HEK293 (cell line): ENCODE data around the gene GNAS-AS1.

Experiments used
- CTCF ChIA-PET: fragments of 350-600 bp; formaldehyde crosslinking; extraction: SDS; loops from one replicate; lab custom pipeline; 2021; ENCODE audit warnings: antibody characterized with exemption; lab: Yijun Ruan, JAX
- POLR2A ChIA-PET: fragments of 300-600 bp; formaldehyde crosslinking; extraction: SDS; loops from one replicate; lab custom pipeline; 2020; ENCODE audit warnings: antibody characterized with exemption, inconsistent platforms; lab: Yijun Ruan, JAX
- H3K27ac ChIP-seq: fragments of 200-500 bp; sonication (Bioruptor generic); 2 replicates; pipeline ENCODE4 v1.5.1; 2014; ENCODE audit warnings: low read depth, low read length, control low read depth, inconsistent platforms; ENCODE audit errors: extremely low read depth
- H3K36me3 ChIP-seq, 2 experiments: fragments of 200-500 bp in 1 of 2; sonication (Bioruptor generic) in 1 of 2; 1 replicate in 1 of 2; 2 replicates in 1 of 2; pipeline ENCODE4 v1.5.1; 2014 to 2017; ENCODE audit warnings: inconsistent platforms in 2 of 2, low read length in 2 of 2; ENCODE audit not compliant: control insufficient read depth in 2 of 2, insufficient read depth in 1 of 2
- H3K4me1 ChIP-seq: fragments of 200-500 bp; sonication (Bioruptor generic); 2 replicates; pipeline ENCODE4 v1.5.1; 2014; ENCODE audit warnings: mild to moderate bottlenecking, low read length, inconsistent platforms; ENCODE audit not compliant: control insufficient read depth, insufficient read depth
- H3K4me3 ChIP-seq: 2 replicates; pipeline ENCODE4 v1.5.1; 2011; ENCODE audit warnings: low read depth, mild to moderate bottlenecking, control low read depth, low read length, moderate library complexity
- H3K9me3 ChIP-seq: fragments of 200-500 bp; sonication (Bioruptor generic); 2 replicates; pipeline ENCODE4 v1.5.1; 2014; ENCODE audit warnings: low read depth, low read length, inconsistent platforms; ENCODE audit not compliant: control insufficient read depth, insufficient read depth
- ZBTB6 ChIP-seq: fragments of 450-650 bp; formaldehyde crosslinking; IDR thresholded peaks from 2 replicates; pipeline ENCODE4 v1.5.1; 2017; ENCODE audit warnings: missing biosample characterization, missing genetic modification characterization
- ZEB2 ChIP-seq: fragments of 450-650 bp; formaldehyde crosslinking; IDR thresholded peaks from 2 replicates; pipeline ENCODE4 v1.5.1; 2016; ENCODE audit warnings: missing biosample characterization, missing genetic modification characterization
- ZFP3 ChIP-seq: fragments of 450-650 bp; formaldehyde crosslinking; IDR thresholded peaks from 2 replicates; pipeline ENCODE4 v1.5.1; 2016; ENCODE audit warnings: low read depth, missing biosample characterization, missing genetic modification characterization
- ZNF211 ChIP-seq: fragments of 450-650 bp; formaldehyde crosslinking; IDR thresholded peaks from 2 replicates; pipeline ENCODE4 v1.5.1; 2016; ENCODE audit warnings: low read depth, missing biosample characterization, missing genetic modification characterization
- ZNF221 ChIP-seq: fragments of 450-650 bp; formaldehyde crosslinking; IDR thresholded peaks from 2 replicates; pipeline ENCODE4 v1.5.1; 2017; ENCODE audit warnings: missing biosample characterization, missing genetic modification characterization, borderline replicate concordance
- ZNF266 ChIP-seq: fragments of 450-650 bp; formaldehyde crosslinking; IDR thresholded peaks from 2 replicates; pipeline ENCODE4 v1.5.1; 2016; ENCODE audit warnings: missing biosample characterization, missing genetic modification characterization, low read depth
- ZNF530 ChIP-seq: fragments of 450-650 bp; formaldehyde crosslinking; IDR thresholded peaks from 2 replicates; pipeline ENCODE4 v1.5.1; 2016; ENCODE audit warnings: low read depth, missing biosample characterization, missing genetic modification characterization
- ZNF561 ChIP-seq: fragments of 450-650 bp; IDR thresholded peaks from 2 replicates; pipeline ENCODE4 v1.5.1; 2018; ENCODE audit warnings: missing biosample characterization, missing genetic modification characterization, borderline replicate concordance
- ZNF585B ChIP-seq: fragments of 450-650 bp; formaldehyde crosslinking; IDR thresholded peaks from 2 replicates; pipeline ENCODE4 v1.5.1; 2016; ENCODE audit warnings: missing biosample characterization, missing genetic modification characterization
- ZNF660 ChIP-seq: fragments of 450-650 bp; IDR thresholded peaks from 2 replicates; pipeline ENCODE4 v1.5.1; 2018; ENCODE audit warnings: missing biosample characterization, mild to moderate bottlenecking, missing genetic modification characterization
- ZNF785 ChIP-seq: fragments of 450-650 bp; formaldehyde crosslinking; IDR thresholded peaks from 2 replicates; pipeline ENCODE4 v1.5.1; 2016; ENCODE audit warnings: missing biosample characterization, missing genetic modification characterization
- ZNF830 ChIP-seq: fragments of 450-650 bp; IDR thresholded peaks from 2 replicates; pipeline ENCODE4 v1.5.0; 2018; ENCODE audit warnings: missing biosample characterization, missing genetic modification characterization, low read depth, mild to moderate bottlenecking, moderate library complexity
- TF ChIP-seq, protein P1 (sequence below): fragments of 450-650 bp; formaldehyde crosslinking; IDR thresholded peaks from 2 replicates; pipeline ENCODE4 v1.5.1; 2016; ENCODE audit warnings: missing biosample characterization, missing genetic modification characterization
- TF ChIP-seq, protein P2 (sequence below): fragments of 450-650 bp; formaldehyde crosslinking; optimal IDR thresholded peaks from 2 replicates; pipeline ENCODE3; 2016; ENCODE audit warnings: missing biosample characterization, mild to moderate bottlenecking, missing genetic modification characterization
- TF ChIP-seq, protein P3 (sequence below): fragments of 450-650 bp; formaldehyde crosslinking; IDR thresholded peaks from 2 replicates; pipeline ENCODE4 v1.5.1; 2016; ENCODE audit warnings: missing biosample characterization, missing genetic modification characterization, low read depth

Gene GNAS-AS1

GRCh38 chr20:58855506-58856389, 5.0 kb upstream of the GNAS-AS1 start:
- no peak overlapping the region for H3K27ac ChIP-seq
- no peak for TF ChIP-seq ZNF785 (tag by site-specific recombination)
- H3K4me3 ChIP-seq, result no peak overlapping the region
- ChIA-PET POLR2A (no interaction called here), CTCF (interaction anchor here (1.1 kb wide), 1 partner anchor 15 kb away, joined by 6 read pairs; no protein-coding TSS in a partner anchor)
- H3K4me1 ChIP-seq, result no peaks in the 10 kb centered on the region
- no peaks in the 10 kb centered on the region for H3K36me3 ChIP-seq
- no peaks in the 10 kb centered on the region for H3K9me3 ChIP-seq

- Histone ChIP-seq H3K9me3 (no peaks in the 10 kb centered on the region), H3K4me1 (no peaks in the 10 kb centered on the region), H3K27ac (no peak overlapping the region), H3K36me3 (no peaks in the 10 kb centered on the region), H3K4me3 (no peak overlapping the region)
- POLR2A ChIA-PET, result no interaction called here
- TF ChIP-seq, protein P1, sequence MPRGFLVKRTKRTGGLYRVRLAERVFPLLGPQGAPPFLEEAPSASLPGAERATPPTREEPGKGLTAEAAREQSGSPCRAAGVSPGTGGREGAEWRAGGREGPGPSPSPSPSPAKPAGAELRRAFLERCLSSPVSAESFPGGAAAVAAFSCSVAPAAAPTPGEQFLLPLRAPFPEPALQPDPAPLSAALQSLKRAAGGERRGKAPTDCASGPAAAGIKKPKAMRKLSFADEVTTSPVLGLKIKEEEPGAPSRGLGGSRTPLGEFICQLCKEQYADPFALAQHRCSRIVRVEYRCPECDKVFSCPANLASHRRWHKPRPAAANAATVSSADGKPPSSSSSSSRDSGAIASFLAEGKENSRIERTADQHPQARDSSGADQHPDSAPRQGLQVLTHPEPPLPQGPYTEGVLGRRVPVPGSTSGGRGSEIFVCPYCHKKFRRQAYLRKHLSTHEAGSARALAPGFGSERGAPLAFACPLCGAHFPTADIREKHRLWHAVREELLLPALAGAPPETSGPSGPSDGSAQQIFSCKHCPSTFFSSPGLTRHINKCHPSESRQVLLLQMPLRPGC (tag by site-specific recombination), result no peak
- no peak for TF ChIP-seq ZNF211 (tag by site-specific recombination)
- TF ChIP-seq ZNF585B (tag by site-specific recombination), result no peak
- TF ChIP-seq ZFP3, result no peak
- no peak for TF ChIP-seq ZBTB6
- TF ChIP-seq ZNF530 (tag by site-specific recombination), result no peak
- CTCF ChIA-PET, result no interaction called here
Observed at GRCh38 chr20:58854638-58855471, 4.2 kb upstream of the GNAS-AS1 start.

GRCh38 chr20:58853976-58854637, 3.4 kb upstream of the GNAS-AS1 start:
- POLR2A ChIA-PET, result no interaction called here

DNA sequence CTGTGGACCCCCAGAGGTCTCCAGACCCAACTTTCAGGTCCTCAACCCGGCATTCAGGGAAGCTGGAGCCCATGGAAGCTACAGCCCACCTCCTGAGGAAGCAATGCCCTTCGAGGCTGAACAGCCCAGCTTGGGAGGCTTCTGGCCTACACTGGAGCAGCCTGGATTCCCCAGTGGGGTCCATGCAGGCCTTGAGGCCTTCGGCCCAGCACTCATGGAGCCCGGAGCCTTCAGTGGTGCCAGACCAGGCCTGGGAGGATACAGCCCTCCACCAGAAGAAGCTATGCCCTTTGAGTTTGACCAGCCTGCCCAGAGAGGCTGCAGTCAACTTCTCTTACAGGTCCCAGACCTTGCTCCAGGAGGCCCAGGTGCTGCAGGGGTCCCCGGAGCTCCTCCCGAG, 2.8 kb upstream of the GNAS-AS1 start:
- POLR2A ChIA-PET, result no interaction called here
- TF ChIP-seq ZEB2 (tag by site-specific recombination), result no peak
- TF ChIP-seq ZNF221 (tag by site-specific recombination), result no peak
- TF ChIP-seq ZNF561, result no peak
- TF ChIP-seq, protein P2, sequence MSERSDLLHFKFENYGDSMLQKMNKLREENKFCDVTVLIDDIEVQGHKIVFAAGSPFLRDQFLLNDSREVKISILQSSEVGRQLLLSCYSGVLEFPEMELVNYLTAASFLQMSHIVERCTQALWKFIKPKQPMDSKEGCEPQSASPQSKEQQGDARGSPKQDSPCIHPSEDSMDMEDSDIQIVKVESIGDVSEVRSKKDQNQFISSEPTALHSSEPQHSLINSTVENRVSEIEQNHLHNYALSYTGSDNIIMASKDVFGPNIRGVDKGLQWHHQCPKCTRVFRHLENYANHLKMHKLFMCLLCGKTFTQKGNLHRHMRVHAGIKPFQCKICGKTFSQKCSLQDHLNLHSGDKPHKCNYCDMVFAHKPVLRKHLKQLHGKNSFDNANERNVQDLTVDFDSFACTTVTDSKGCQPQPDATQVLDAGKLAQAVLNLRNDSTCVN (tag by site-specific recombination), result no peak
- TF ChIP-seq ZNF830, result no peak
- no peak for TF ChIP-seq ZNF660 (tag by site-specific recombination)
- TF ChIP-seq, protein P3, sequence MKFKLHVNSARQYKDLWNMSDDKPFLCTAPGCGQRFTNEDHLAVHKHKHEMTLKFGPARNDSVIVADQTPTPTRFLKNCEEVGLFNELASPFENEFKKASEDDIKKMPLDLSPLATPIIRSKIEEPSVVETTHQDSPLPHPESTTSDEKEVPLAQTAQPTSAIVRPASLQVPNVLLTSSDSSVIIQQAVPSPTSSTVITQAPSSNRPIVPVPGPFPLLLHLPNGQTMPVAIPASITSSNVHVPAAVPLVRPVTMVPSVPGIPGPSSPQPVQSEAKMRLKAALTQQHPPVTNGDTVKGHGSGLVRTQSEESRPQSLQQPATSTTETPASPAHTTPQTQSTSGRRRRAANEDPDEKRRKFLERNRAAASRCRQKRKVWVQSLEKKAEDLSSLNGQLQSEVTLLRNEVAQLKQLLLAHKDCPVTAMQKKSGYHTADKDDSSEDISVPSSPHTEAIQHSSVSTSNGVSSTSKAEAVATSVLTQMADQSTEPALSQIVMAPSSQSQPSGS (tag by site-specific recombination), result no peak
- peaks cover 0 to 11% of the 10 kb centered on the region in 2 experiments; a peak in 2 of 3 replicates for H3K36me3 ChIP-seq
- H3K4me3 ChIP-seq, result no peak overlapping the region
- no peaks in the 10 kb centered on the region for H3K9me3 ChIP-seq
- no peaks in the 10 kb centered on the region for H3K4me1 ChIP-seq
- H3K27ac ChIP-seq, result no peak overlapping the region
- CTCF ChIA-PET, result interaction anchor here (0.7 kb wide), 2 partner anchors 203 to 309 kb away, joined by 3 read pairs; partner anchors contain the start of gene STX16

More at GRCh38 chr20:58853976-58854637, 3.4 kb upstream of the GNAS-AS1 start:
- no peaks in the 10 kb centered on the region for H3K9me3 ChIP-seq
- H3K27ac ChIP-seq, result no peak overlapping the region
- peaks cover 0 to 4% of the 10 kb centered on the region in 2 experiments; a peak in 2 of 3 replicates for H3K36me3 ChIP-seq
- no peaks in the 10 kb centered on the region for H3K4me1 ChIP-seq
- TF ChIP-seq ZNF266 (tag by site-specific recombination), result no peak
- H3K4me3 ChIP-seq, result no peak overlapping the region
- CTCF ChIA-PET, result interaction anchor here (0.7 kb wide), 2 partner anchors 203 to 310 kb away, joined by 3 read pairs; partner anchors contain the start of gene STX16
